ENCODE data around the gene GLCCI1.

The GLCCI1 gene

DNA sequence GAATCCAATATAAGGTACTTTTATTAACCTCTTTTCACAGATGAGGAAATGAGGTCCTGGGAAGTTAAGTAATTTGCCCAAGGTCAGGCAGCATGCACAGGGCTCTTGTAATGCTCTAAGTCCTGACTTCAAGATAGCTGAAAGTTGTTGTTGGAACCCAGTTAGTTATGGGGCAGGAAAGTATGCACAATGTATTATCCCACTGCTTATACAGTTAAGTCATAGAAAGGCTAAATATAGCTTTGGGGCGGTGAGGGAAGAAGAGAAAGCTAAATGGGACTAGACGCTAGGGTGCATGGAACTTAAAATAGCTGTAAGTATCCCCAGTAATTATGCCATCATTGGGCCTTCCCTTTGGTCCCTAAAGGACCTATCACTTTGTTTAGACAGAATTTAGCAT lies 9.2 kb downstream of the GLCCI1 start:
- Histone ChIP-seq H4K20me1 (ENCODE audit: insufficient read depth, low read length) (no peaks in the 10 kb centered on the region), H3K4me2 (ENCODE audit: low read length) (no peak overlapping the region), H3K4me1 (ENCODE audit: low read length) (peaks cover 5% of the 10 kb centered on the region)

DNA sequence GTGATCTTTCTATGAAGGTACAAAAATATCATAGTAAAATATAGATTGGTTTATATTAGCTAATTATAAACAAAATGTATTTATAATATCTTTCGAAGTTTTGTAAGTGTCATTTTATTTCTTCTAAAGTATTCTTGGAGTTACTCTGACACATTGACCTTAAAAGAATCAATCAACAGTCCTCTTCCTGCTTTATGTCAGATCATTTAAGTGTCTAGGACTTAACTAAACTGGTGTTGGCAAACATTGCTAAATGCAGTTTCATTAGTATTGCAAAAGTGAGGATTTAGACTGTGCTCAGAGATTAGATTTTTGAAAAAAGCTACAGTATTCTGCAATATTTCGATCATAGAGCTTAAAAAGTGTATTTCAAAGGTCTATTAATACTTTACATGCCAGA lies 10.3 kb downstream of the GLCCI1 start:
- Histone ChIP-seq H3K27me3 (ENCODE audit: low read depth, low read length) (0 out of 2 replicates have a peak, but pooled peaks cover 2% of the 10 kb centered on the region), H3K79me2 (ENCODE audit: low read length) (no peaks in the 10 kb centered on the region; the same call in 1 of the 2 replicates), H2AFZ (ENCODE audit: low read depth, low read length) (no peak overlapping the region), H3K4me1 (ENCODE audit: low read length) (no peaks in the 10 kb centered on the region), H3K9me3 (ENCODE audit: insufficient read depth, low read length) (no peaks in the 10 kb centered on the region), H3K27ac (ENCODE audit: low read length) (no peak overlapping the region), H3K36me3 (replicated peaks; ENCODE audit: low read depth, low read length) (no peaks in the 10 kb centered on the region), H3K9ac (ENCODE audit: low read length) (no peak overlapping the region), H4K20me1 (ENCODE audit: insufficient read depth, low read length) (no peaks in the 10 kb centered on the region), H3K4me2 (ENCODE audit: low read length) (no peak overlapping the region), H3K4me3 (ENCODE audit: low read length) (no peak overlapping the region)
- TF ChIP-seq EZH2phosphoT487 (IDR thresholded peaks at IDR 0.05; ENCODE audit: low read depth), result no peak
- no peak for TF ChIP-seq CTCF (IDR thresholded peaks at IDR 0.05; ENCODE audit: low read depth, low read length)

More for the DNA sequence above, 9.2 kb downstream of the GLCCI1 start:
- TF ChIP-seq EZH2phosphoT487 (IDR thresholded peaks at IDR 0.05; ENCODE audit: low read depth), result no peak
- TF ChIP-seq CTCF (IDR thresholded peaks at IDR 0.05; ENCODE audit: low read depth, low read length), result no peak
- Histone ChIP-seq H2AFZ (ENCODE audit: low read depth, low read length) (no peak overlapping the region), H3K9me3 (ENCODE audit: insufficient read depth, low read length) (no peaks in the 10 kb centered on the region), H3K27me3 (ENCODE audit: low read depth, low read length) (0 out of 2 replicates have a peak, but pooled peaks cover 2% of the 10 kb centered on the region), H3K79me2 (ENCODE audit: low read length) (no peaks in the 10 kb centered on the region; the same call in 1 of the 2 replicates), H3K9ac (ENCODE audit: low read length) (no peak overlapping the region), H3K27ac (ENCODE audit: low read length) (no peak overlapping the region), H3K4me3 (ENCODE audit: low read length) (no peak overlapping the region), H3K36me3 (replicated peaks; ENCODE audit: low read depth, low read length) (no peaks in the 10 kb centered on the region)

- no peaks in the 10 kb centered on the region for H4K20me1 ChIP-seq (ENCODE audit: insufficient read depth, low read length)
- no peak overlapping the region for H3K4me3 ChIP-seq (ENCODE audit: low read length)
- H3K27me3 ChIP-seq (ENCODE audit: low read depth, low read length), result 0 out of 2 replicates have a peak, but pooled peaks cover 2% of the 10 kb centered on the region
- H3K9me3 ChIP-seq (ENCODE audit: insufficient read depth, low read length), result no peaks in the 10 kb centered on the region
- H3K27ac ChIP-seq (ENCODE audit: low read length), result no peak overlapping the region
- no peaks in the 10 kb centered on the region for H3K4me1 ChIP-seq (ENCODE audit: low read length)
- no peak overlapping the region for H3K9ac ChIP-seq (ENCODE audit: low read length)
- no peak overlapping the region for H2AFZ ChIP-seq (ENCODE audit: low read depth, low read length)
- no peaks in the 10 kb centered on the region for H3K36me3 ChIP-seq (replicated peaks; ENCODE audit: low read depth, low read length)
- H3K79me2 ChIP-seq (ENCODE audit: low read length), result no peaks in the 10 kb centered on the region; the same call in 1 of the 2 replicates
- no peak for TF ChIP-seq CTCF (IDR thresholded peaks at IDR 0.05; ENCODE audit: low read depth, low read length)
- no peak for TF ChIP-seq EZH2phosphoT487 (IDR thresholded peaks at IDR 0.05; ENCODE audit: low read depth)
- H3K4me2 ChIP-seq (ENCODE audit: low read length), result no peak overlapping the region
Measured at GRCh38 chr7:7979558-7979957, 11.0 kb downstream of the GLCCI1 start.

DNA sequence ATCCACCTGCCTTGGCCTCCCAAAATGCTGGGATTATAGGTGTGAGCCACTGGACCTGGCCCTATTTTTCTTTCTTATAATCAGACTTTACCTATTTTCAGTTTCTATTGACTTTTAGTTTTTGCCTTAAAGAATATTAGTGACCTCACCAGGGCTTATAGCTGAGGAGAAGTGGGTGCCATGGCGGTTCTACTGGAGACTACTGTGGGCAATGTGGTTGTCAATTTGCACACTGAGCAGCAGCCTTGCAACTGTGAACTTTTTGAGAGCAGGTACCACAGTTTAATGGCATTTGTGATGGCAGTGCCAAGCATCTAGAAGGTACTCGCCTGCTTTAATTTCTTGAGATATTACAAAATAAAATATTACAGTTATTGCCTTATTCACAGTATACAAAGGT lies 11.5 kb downstream of the GLCCI1 start:
- H4K20me1 ChIP-seq (ENCODE audit: insufficient read depth, low read length), result no peaks in the 10 kb centered on the region
- H3K4me1 ChIP-seq (ENCODE audit: low read length), result no peaks in the 10 kb centered on the region
- TF ChIP-seq EZH2phosphoT487 (IDR thresholded peaks at IDR 0.05; ENCODE audit: low read depth), result no peak
- TF ChIP-seq CTCF (IDR thresholded peaks at IDR 0.05; ENCODE audit: low read depth, low read length), result no peak
- H3K36me3 ChIP-seq (replicated peaks; ENCODE audit: low read depth, low read length), result no peaks in the 10 kb centered on the region
- no peak overlapping the region for H3K4me2 ChIP-seq (ENCODE audit: low read length)
- H3K27me3 ChIP-seq (ENCODE audit: low read depth, low read length), result no peaks in the 10 kb centered on the region
- H3K79me2 ChIP-seq (ENCODE audit: low read length), result no peaks in the 10 kb centered on the region; the same call in 1 of the 2 replicates
- H3K9me3 ChIP-seq (ENCODE audit: insufficient read depth, low read length), result no peaks in the 10 kb centered on the region
- H3K27ac ChIP-seq (ENCODE audit: low read length), result no peak overlapping the region
- H3K9ac ChIP-seq (ENCODE audit: low read length), result no peak overlapping the region
- H3K4me3 ChIP-seq (ENCODE audit: low read length), result no peak overlapping the region
- H2AFZ ChIP-seq (ENCODE audit: low read depth, low read length), result no peak overlapping the region
